K562 (cell line): ENCODE measurements around the gene TUBB4B. TPM values are rescaled to one million over a fixed set of nuclear protein-coding genes. Genes with fewer than 3 reads are reported as not detected.

ENCODE experiments used
- ADNP ChIP-seq: fragments of 200-800 bp; sonication (Bioruptor generic); IDR thresholded peaks from 2 replicates; pipeline ENCODE4 v1.6.1; 2016; ENCODE audit warnings: missing genetic modification characterization, missing compliant biosample characterization
- ATF3 ChIP-seq, 2 experiments: fragments of 450-650 bp in 1 of 2; sonication (generic) in 1 of 2; formaldehyde crosslinking in 1 of 2; IDR thresholded peaks in 1 of 2; conservative IDR thresholded peaks in 1 of 2; 2 replicates each; pipeline versions ENCODE4 v1.6.1 to v1.8.1; 2016 to 2023; ENCODE audit warnings: mild to moderate bottlenecking in 2 of 2, moderate library complexity in 2 of 2, inconsistent platforms in 1 of 2, missing genetic modification reagents in 1 of 2
- CBFB ChIP-seq: sonication (generic); formaldehyde crosslinking; IDR thresholded peaks from 2 replicates; pipeline ENCODE4 v1.4.0; 2020; ENCODE audit warnings: mild to moderate bottlenecking, missing genetic modification reagents
- CEBPB ChIP-seq: fragments of 450-650 bp; IDR thresholded peaks from 2 replicates; pipeline ENCODE4 v1.6.1; 2016; ENCODE audit warnings: missing genetic modification characterization, missing compliant biosample characterization
- ETV5 ChIP-seq: sonication (generic); formaldehyde crosslinking; IDR thresholded peaks from 2 replicates; pipeline ENCODE4 v1.4.0; 2020; ENCODE audit warnings: low read depth, mild to moderate bottlenecking, missing genetic modification reagents
- HMBOX1 ChIP-seq: sonication (generic); IDR thresholded peaks from 2 replicates; pipeline ENCODE4 v1.6.1; 2016
- HMGN3 ChIP-seq: IDR thresholded peaks from 2 replicates; pipeline ENCODE4 v1.6.1; 2011; ENCODE audit warnings: borderline replicate concordance, low read depth, mild to moderate bottlenecking, mixed read lengths, low read length; ENCODE audit not compliant: insufficient read length; ENCODE audit errors: extremely low read depth
- JUNB ChIP-seq: fragments of 450-650 bp; formaldehyde crosslinking; conservative IDR thresholded peaks from 2 replicates; pipeline ENCODE4 v1.4.0; 2020; ENCODE audit warnings: mild to moderate bottlenecking
- MIER1 ChIP-seq: fragments of 450-650 bp; IDR thresholded peaks from 2 replicates; pipeline ENCODE4 v1.6.1; 2016; ENCODE audit warnings: antibody characterized with exemption, mild to moderate bottlenecking, low read depth
- MXI1 ChIP-seq: IDR thresholded peaks from 2 replicates; pipeline ENCODE4 v1.6.1; 2011; ENCODE audit warnings: low read depth, mild to moderate bottlenecking, improper control_type of control experiment, low read length
- NR4A1 ChIP-seq, 2 experiments: fragments of 250-450 bp in 1 of 2; fragments of 450-650 bp in 1 of 2; sonication (Bioruptor Pico) in 1 of 2; IDR thresholded peaks; 2 replicates each; pipeline versions ENCODE4 v1.4.0 to v1.6.1; 2016 to 2020; ENCODE audit warnings: mild to moderate bottlenecking in 2 of 2, missing compliant biosample characterization in 1 of 2, missing genetic modification characterization in 1 of 2, moderate library complexity in 1 of 2
- SMAD1 ChIP-seq: fragments of 150-350 bp; IDR thresholded peaks from 2 replicates; pipeline ENCODE4 v1.6.1; 2014; ENCODE audit warnings: low read length, low read depth; ENCODE audit not compliant: partially characterized antibody
- TAF1 ChIP-seq: IDR thresholded peaks from 2 replicates; pipeline ENCODE4 v1.6.1; 2011; ENCODE audit warnings: mild to moderate bottlenecking, low read length, moderate library complexity; ENCODE audit not compliant: insufficient read depth, control insufficient read depth, severe bottlenecking; ENCODE audit errors: extremely low read depth
- ZBTB40 ChIP-seq, 2 experiments: fragments of 450-650 bp in 1 of 2; sonication (generic) in 1 of 2; formaldehyde crosslinking in 1 of 2; IDR thresholded peaks; 2 replicates each; pipeline versions ENCODE4 v1.7.1 to v1.9.0; 2016 to 2022; ENCODE audit warnings: inconsistent platforms in 1 of 2, mild to moderate bottlenecking in 1 of 2, missing genetic modification reagents in 1 of 2
- ZNF561 ChIP-seq: fragments of 450-650 bp; formaldehyde crosslinking; conservative IDR thresholded peaks from 2 replicates; pipeline ENCODE4 v1.4.0; 2020; ENCODE audit warnings: mild to moderate bottlenecking, moderate library complexity
- polyA plus RNA-seq, 8 experiments: library from polyadenylated mRNA; depleted of rRNA in 4 of 8; stranded (reverse) in 5 of 8; unstranded in 3 of 8; fragments of >200 nt; fragmentation: Nextera tagmentation in 2 of 8; fragmentation: Illumina TruSeq in 1 of 8; extraction: Ambion mirVana in 2 of 8; extraction: Trizol in 1 of 8; gene quantifications; 2 replicates each; pipeline versions ENCODE4 v1.2.1 to v1.2.3, GENCODE V29; 2011 to 2014; ENCODE audit warnings: inconsistent platforms in 1 of 8, missing spikeins in 1 of 8
- total RNA-seq, 7 experiments: library from RNA; depleted of rRNA in 6 of 7; stranded (reverse); fragments of >200 nt in 6 of 7; fragmentation: Illumina TruSeq in 2 of 7; extraction: Trizol in 2 of 7; gene quantifications; 2 replicates each; pipeline versions ENCODE4 v1.2.1 to v1.2.3, GENCODE V29; 2011 to 2021; ENCODE audit warnings: low replicate concordance in 1 of 7

The TUBB4B gene
- total and polyA plus RNA-seq, 9 of the 15 experiments (the other 6 are each of a cell fraction or from before 2014, with no cell fraction given): 24.1 to 443 (median 268) TPM

GRCh38 chr9:137277329-137278041, 36.4 kb downstream of the TUBB4B start, which contains the start of gene TOR4A (continued):
- peak; percentile 36; the same call in 1 of the 2 replicates for TF ChIP-seq NR4A1 (CRISPR knock-in tag; IDR thresholded peaks at IDR 0.05)
- TF ChIP-seq NR4A1 (tag; IDR thresholded peaks at IDR 0.05): no peak; the same call in 1 of the 2 replicates
- TF ChIP-seq ZBTB40 (IDR thresholded peaks at IDR 0.05): peak; percentile 87
- no peak for TF ChIP-seq ZBTB40 (CRISPR knock-in tag; IDR thresholded peaks at IDR 0.05)
- peak; percentile 77 for TF ChIP-seq TAF1
- peak; percentile 90 for TF ChIP-seq ETV5 (CRISPR knock-in tag)
- TF ChIP-seq JUNB (CRISPR knock-in tag): no peak
- no peak for TF ChIP-seq CBFB (CRISPR knock-in tag)
- TF ChIP-seq MIER1: no peak
- no peak for TF ChIP-seq ZNF561 (CRISPR knock-in tag)
- TF ChIP-seq ATF3 (IDR thresholded peaks at IDR 0.05): peak; percentile 47
- no peak for TF ChIP-seq ATF3 (CRISPR knock-in tag; conservative IDR thresholded peaks at IDR 0.05)
- TF ChIP-seq HMBOX1: no peak
- TF ChIP-seq ADNP (tag): no peak
- TF ChIP-seq HMGN3: peak; percentile 83
- TF ChIP-seq CEBPB (tag): 0 out of 2 replicates have a peak, but pooled peaks have one; percentile 1
- no peak for TF ChIP-seq SMAD1
- TF ChIP-seq MXI1: no peak; the same call in none of the 2 replicates
